GM23338 (cell line): ENCODE measurements around the gene FBXL5. TPM values are rescaled to one million over a fixed set of nuclear protein-coding genes. Genes with fewer than 3 reads are reported as not detected.
A peak's percentile ranks its signal among the peaks of the same experiment; 100 is the strongest.

Experiments
- ATAC-seq: fragments of 200-7000 bp; cut with Tn5 transposase; 3 replicates; pipeline ENCODE4 v1.9.1; 2020
- DNase-seq: peaks from one replicate; pipeline ENCODE4 v3.0.0-alpha.2; 2015; ENCODE audit warnings: low spot score
- H2AFZ ChIP-seq: fragments of 200-600 bp; sonication (generic); 2 replicates; pipeline ENCODE4 v1.8.0; 2016; ENCODE audit warnings: antibody characterized with exemption, mild to moderate bottlenecking, moderate library complexity
- H3F3A ChIP-seq: fragments of 200-600 bp; sonication (generic); replicated peaks from 2 replicates; pipeline ENCODE4 v1.8.0; 2017; ENCODE audit warnings: antibody characterized with exemption, mixed run types, low read depth
- H3K27ac ChIP-seq: fragments of 200-600 bp; sonication (generic); 2 replicates; pipeline ENCODE4 v1.6.1; 2016; ENCODE audit warnings: low read depth
- H3K27me3 ChIP-seq: fragments of 200-600 bp; sonication (generic); 2 replicates; pipeline ENCODE4 v1.8.0; 2016; ENCODE audit warnings: mild to moderate bottlenecking, mixed run types, moderate library complexity; ENCODE audit not compliant: insufficient read depth
- H3K36me3 ChIP-seq: fragments of 200-600 bp; sonication (generic); 2 replicates; pipeline ENCODE4 v1.8.0; 2016; ENCODE audit warnings: mild to moderate bottlenecking; ENCODE audit not compliant: insufficient read depth
- H3K4me1 ChIP-seq: fragments of 200-600 bp; sonication (generic); 2 replicates; pipeline ENCODE4 v1.8.0; 2016; ENCODE audit warnings: mild to moderate bottlenecking, moderate library complexity; ENCODE audit not compliant: insufficient read depth
- H3K4me2 ChIP-seq: fragments of 200-600 bp; sonication (generic); 2 replicates; pipeline ENCODE4 v1.7.1; 2017; ENCODE audit warnings: mixed run types
- H3K4me3 ChIP-seq: fragments of 200-600 bp; sonication (generic); 2 replicates; pipeline ENCODE4 v1.6.1; 2016; ENCODE audit warnings: mixed run types
- H3K79me2 ChIP-seq: fragments of 200-600 bp; sonication (generic); replicated peaks from 2 replicates; pipeline ENCODE4 v1.8.0; 2017; ENCODE audit warnings: mild to moderate bottlenecking; ENCODE audit not compliant: insufficient read depth
- H3K9me2 ChIP-seq: fragments of 200-600 bp; sonication (generic); 2 replicates; pipeline ENCODE4 v1.8.0; 2017; ENCODE audit not compliant: insufficient read depth
- H4K20me1 ChIP-seq: fragments of 200-600 bp; sonication (generic); replicated peaks from 2 replicates; pipeline ENCODE4 v1.8.0; 2017; ENCODE audit warnings: mild to moderate bottlenecking; ENCODE audit not compliant: insufficient read depth
- H3K27ac Mint-ChIP-seq: 2 replicates; pipeline ENCODE4 v1.8.0; 2020; ENCODE audit warnings: inconsistent platforms, mild to moderate bottlenecking, moderate library complexity, mixed read lengths
- H3K27me3 Mint-ChIP-seq: 3 replicates; pipeline ENCODE4 v1.8.0; 2022; ENCODE audit warnings: low read depth, mild to moderate bottlenecking, moderate library complexity, mixed read lengths, inconsistent platforms; ENCODE audit not compliant: insufficient read depth, poor library complexity
- H3K36me3 Mint-ChIP-seq: 3 replicates; pipeline ENCODE4 v1.8.0; 2021; ENCODE audit warnings: low read depth, mild to moderate bottlenecking, inconsistent platforms, moderate library complexity, mixed read lengths
- H3K4me1 Mint-ChIP-seq: 3 replicates; pipeline ENCODE4 v1.8.0; 2020; ENCODE audit warnings: mild to moderate bottlenecking, inconsistent platforms, mixed read lengths
- H3K4me3 Mint-ChIP-seq: 3 replicates; pipeline ENCODE4 v1.8.0; 2021; ENCODE audit warnings: moderate library complexity, mild to moderate bottlenecking, inconsistent platforms, mixed read lengths
- H3K9me3 Mint-ChIP-seq: 3 replicates; pipeline ENCODE4 v1.8.0; 2020; ENCODE audit warnings: moderate library complexity, mild to moderate bottlenecking, inconsistent platforms, mixed read lengths
- CTCF ChIP-seq, 2 experiments: fragments of 200-600 bp in 1 of 2; sonication (generic) in 1 of 2; conservative IDR thresholded peaks; 2 replicates each; pipeline versions ENCODE4 v1.5.1 to v1.6.1; 2016 to 2017; ENCODE audit warnings: antibody characterized with exemption in 2 of 2, low read depth in 2 of 2, mild to moderate bottlenecking in 2 of 2, moderate library complexity in 1 of 2
- ETS1 ChIP-seq: IDR thresholded peaks from 2 replicates; pipeline ENCODE4 v1.6.1; 2016; ENCODE audit warnings: antibody characterized with exemption
- EZH2 ChIP-seq: fragments of 200-600 bp; sonication (generic); IDR thresholded peaks from one replicate; pipeline ENCODE4 v1.8.0; 2017; ENCODE audit warnings: antibody characterized with exemption, mild to moderate bottlenecking, low read depth; ENCODE audit not compliant: unreplicated experiment
- EZH2phosphoT487 ChIP-seq: fragments of 200-600 bp; sonication (generic); IDR thresholded peaks from one replicate; pipeline ENCODE4 v1.8.1; 2018; ENCODE audit warnings: antibody characterized with exemption; ENCODE audit not compliant: unreplicated experiment
- POLR2AphosphoS5 ChIP-seq: IDR thresholded peaks from 2 replicates; pipeline ENCODE4 v1.6.1; 2016; ENCODE audit warnings: antibody characterized with exemption, low read depth
- polyA plus RNA-seq: library from polyadenylated mRNA; unstranded; fragments of >200 nt; fragmentation: Nextera tagmentation; extraction: Ambion mirVana; gene quantifications from 2 replicates; pipeline ENCODE4 v1.2.1, GENCODE V29; 2016
- total RNA-seq: library from RNA; depleted of rRNA; stranded (reverse); fragments of >200 nt; shearing (Covaris generic); gene quantifications from 2 replicates; pipeline ENCODE4 v1.2.3, GENCODE V29; 2014
- TF ChIP-seq, protein P1 (sequence below): fragments of 250-450 bp; sonication (Bioruptor Pico); IDR thresholded peaks from 2 replicates; pipeline ENCODE4 v1.5.0; 2020; ENCODE audit warnings: mild to moderate bottlenecking, moderate library complexity

Gene FBXL5
- total and polyA plus RNA-seq, 2 experiments from 2014 or later: 55.7 to 81.9 TPM

DNA sequence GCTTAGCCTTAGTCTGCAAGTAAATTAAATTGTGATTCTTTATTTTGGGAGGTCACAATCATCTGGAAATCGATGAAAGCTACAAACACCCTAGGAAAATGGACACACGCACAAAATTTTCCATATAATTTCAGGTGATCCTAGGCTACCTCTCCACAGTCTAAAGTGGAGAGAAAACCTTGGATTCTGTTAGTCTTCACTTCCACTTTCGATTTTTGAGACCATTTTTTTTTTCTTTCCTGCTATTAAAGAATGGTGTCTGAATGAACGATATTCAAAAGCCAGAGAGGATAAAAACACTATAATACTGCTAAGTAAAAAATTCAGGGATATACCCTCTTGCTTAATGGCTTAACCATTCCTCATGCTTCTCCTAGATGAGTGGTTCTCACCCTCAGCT lies 1.7 kb downstream of the FBXL5 start (continued):
- TF ChIP-seq, protein P1, sequence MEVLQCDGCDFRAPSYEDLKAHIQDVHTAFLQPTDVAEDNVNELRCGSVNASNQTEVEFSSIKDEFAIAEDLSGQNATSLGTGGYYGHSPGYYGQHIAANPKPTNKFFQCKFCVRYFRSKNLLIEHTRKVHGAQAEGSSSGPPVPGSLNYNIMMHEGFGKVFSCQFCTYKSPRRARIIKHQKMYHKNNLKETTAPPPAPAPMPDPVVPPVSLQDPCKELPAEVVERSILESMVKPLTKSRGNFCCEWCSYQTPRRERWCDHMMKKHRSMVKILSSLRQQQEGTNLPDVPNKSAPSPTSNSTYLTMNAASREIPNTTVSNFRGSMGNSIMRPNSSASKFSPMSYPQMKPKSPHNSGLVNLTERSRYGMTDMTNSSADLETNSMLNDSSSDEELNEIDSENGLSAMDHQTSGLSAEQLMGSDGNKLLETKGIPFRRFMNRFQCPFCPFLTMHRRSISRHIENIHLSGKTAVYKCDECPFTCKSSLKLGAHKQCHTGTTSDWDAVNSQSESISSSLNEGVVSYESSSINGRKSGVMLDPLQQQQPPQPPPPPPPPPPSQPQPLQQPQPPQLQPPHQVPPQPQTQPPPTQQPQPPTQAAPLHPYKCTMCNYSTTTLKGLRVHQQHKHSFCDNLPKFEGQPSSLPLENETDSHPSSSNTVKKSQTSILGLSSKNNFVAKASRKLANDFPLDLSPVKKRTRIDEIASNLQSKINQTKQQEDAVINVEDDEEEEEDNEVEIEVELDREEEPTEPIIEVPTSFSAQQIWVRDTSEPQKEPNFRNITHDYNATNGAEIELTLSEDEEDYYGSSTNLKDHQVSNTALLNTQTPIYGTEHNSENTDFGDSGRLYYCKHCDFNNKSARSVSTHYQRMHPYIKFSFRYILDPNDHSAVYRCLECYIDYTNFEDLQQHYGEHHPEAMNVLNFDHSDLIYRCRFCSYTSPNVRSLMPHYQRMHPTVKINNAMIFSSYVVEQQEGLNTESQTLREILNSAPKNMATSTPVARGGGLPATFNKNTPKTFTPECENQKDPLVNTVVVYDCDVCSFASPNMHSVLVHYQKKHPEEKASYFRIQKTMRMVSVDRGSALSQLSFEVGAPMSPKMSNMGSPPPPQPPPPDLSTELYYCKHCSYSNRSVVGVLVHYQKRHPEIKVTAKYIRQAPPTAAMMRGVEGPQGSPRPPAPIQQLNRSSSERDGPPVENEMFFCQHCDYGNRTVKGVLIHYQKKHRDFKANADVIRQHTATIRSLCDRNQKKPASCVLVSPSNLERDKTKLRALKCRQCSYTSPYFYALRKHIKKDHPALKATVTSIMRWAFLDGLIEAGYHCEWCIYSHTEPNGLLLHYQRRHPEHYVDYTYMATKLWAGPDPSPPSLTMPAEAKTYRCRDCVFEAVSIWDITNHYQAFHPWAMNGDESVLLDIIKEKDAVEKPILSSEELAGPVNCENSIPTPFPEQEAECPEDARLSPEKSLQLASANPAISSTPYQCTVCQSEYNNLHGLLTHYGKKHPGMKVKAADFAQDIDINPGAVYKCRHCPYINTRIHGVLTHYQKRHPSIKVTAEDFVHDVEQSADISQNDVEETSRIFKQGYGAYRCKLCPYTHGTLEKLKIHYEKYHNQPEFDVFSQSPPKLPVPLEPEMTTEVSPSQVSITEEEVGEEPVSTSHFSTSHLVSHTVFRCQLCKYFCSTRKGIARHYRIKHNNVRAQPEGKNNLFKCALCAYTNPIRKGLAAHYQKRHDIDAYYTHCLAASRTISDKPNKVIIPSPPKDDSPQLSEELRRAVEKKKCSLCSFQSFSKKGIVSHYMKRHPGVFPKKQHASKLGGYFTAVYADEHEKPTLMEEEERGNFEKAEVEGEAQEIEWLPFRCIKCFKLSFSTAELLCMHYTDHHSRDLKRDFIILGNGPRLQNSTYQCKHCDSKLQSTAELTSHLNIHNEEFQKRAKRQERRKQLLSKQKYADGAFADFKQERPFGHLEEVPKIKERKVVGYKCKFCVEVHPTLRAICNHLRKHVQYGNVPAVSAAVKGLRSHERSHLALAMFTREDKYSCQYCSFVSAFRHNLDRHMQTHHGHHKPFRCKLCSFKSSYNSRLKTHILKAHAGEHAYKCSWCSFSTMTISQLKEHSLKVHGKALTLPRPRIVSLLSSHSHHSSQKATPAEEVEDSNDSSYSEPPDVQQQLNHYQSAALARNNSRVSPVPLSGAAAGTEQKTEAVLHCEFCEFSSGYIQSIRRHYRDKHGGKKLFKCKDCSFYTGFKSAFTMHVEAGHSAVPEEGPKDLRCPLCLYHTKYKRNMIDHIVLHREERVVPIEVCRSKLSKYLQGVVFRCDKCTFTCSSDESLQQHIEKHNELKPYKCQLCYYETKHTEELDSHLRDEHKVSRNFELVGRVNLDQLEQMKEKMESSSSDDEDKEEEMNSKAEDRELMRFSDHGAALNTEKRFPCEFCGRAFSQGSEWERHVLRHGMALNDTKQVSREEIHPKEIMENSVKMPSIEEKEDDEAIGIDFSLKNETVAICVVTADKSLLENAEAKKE (CRISPR knock-in tag): no peak
- TF ChIP-seq ETS1 (no peak), POLR2AphosphoS5 (no peak), CTCF (conservative IDR thresholded peaks at IDR 0.05; ENCODE audit: low read depth in 2 of 2) (no peak), EZH2 (no peak)

DNA sequence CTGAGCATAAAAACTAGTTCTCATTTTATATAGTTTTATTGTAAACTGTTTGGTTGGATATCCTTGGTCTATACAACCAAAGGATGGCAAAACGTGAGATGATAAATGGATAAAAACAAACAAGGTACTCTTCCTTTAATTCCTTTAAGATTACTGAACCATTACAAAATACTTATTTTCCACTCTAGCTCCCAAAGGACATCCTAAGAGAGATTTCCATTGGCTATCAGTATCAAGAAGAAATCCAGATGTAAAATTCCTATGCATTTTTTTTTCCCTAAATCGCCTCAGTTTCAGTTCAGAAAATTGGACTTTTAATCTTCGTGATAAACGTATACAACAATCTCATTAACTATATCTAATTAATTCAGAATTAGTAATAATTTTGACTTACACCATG lies 2.3 kb downstream of the FBXL5 start:
- H3K4me3 ChIP-seq: peak overlapping the region; percentile 66
- TF ChIP-seq CTCF (conservative IDR thresholded peaks at IDR 0.05; ENCODE audit: low read depth in 2 of 2) (no peak), EZH2 (no peak), EZH2phosphoT487 (no peak)

More for the DNA sequence above, 2.3 kb downstream of the FBXL5 start:
- peak overlapping the region; percentile 96 for H3K4me3 Mint-ChIP-seq
- peaks cover 18% of the 10 kb centered on the region; the same call in 1 of the 2 replicates for H3K4me1 ChIP-seq
- no peak overlapping the region for H2AFZ ChIP-seq
- no peaks in the 10 kb centered on the region for H3K9me2 ChIP-seq
- no peak overlapping the region for H3K27ac ChIP-seq
- peaks cover 18% of the 10 kb centered on the region for H3K27me3 Mint-ChIP-seq
- peaks cover 3% of the 10 kb centered on the region; the same call in 2 of the 3 replicates for H3K36me3 Mint-ChIP-seq
- DNase-seq (no peak), ATAC-seq (no peak)
- no peaks in the 10 kb centered on the region for H3K9me3 Mint-ChIP-seq
- 0 out of 2 replicates have a peak overlapping the region, but pooled peaks have one; percentile 97 for H3K27ac Mint-ChIP-seq
- no peaks in the 10 kb centered on the region for H3F3A ChIP-seq
- peaks cover 42% of the 10 kb centered on the region for H3K4me1 Mint-ChIP-seq
- H3K36me3 ChIP-seq: no peaks in the 10 kb centered on the region
- peak overlapping the region; percentile 83 for H3K4me2 ChIP-seq
- peaks cover 63% of the 10 kb centered on the region for H3K79me2 ChIP-seq
- H4K20me1 ChIP-seq: 0 out of 2 replicates have a peak, but pooled peaks cover 5% of the 10 kb centered on the region
- no peaks in the 10 kb centered on the region for H3K27me3 ChIP-seq
